ENCODE results near the gene APOL1. TPM values are rescaled to one million over a fixed set of nuclear protein-coding genes. Genes with fewer than 3 reads are reported as not detected.

APOL1 gene
- polyA plus RNA-seq, 1 donor, result 7.0 TPM

Other genes starting within 250 kb of the APOL1 start
- gene RBFOX2, start 224.3 kb upstream of the APOL1 start, polyA plus RNA-seq (ENCODE audit: insufficient read length), result 190 TPM
- 13.8 TPM for gene APOL3, start 92.4 kb upstream of the APOL1 start, polyA plus RNA-seq (ENCODE audit: insufficient read length)
- gene APOL4, start 51.3 kb upstream of the APOL1 start, polyA plus RNA-seq (ENCODE audit: insufficient read length), result 11.8 TPM
- gene APOL2, start 13.6 kb upstream of the APOL1 start, polyA plus RNA-seq (ENCODE audit: insufficient read length), result 34.9 TPM
- gene MYH9, start 134.8 kb downstream of the APOL1 start, polyA plus RNA-seq (ENCODE audit: insufficient read length), result 133 TPM
- 109 TPM for gene TXN2, start 228.5 kb downstream of the APOL1 start, polyA plus RNA-seq (ENCODE audit: insufficient read length)

Measured in hindlimb muscle (tissue), 1 donor.